ENCODE measurements around the gene SETBP1.

GRCh38 chr18:44987371-44987770, 306.7 kb downstream of the SETBP1 start:
- TF ChIP-seq, protein P1, sequence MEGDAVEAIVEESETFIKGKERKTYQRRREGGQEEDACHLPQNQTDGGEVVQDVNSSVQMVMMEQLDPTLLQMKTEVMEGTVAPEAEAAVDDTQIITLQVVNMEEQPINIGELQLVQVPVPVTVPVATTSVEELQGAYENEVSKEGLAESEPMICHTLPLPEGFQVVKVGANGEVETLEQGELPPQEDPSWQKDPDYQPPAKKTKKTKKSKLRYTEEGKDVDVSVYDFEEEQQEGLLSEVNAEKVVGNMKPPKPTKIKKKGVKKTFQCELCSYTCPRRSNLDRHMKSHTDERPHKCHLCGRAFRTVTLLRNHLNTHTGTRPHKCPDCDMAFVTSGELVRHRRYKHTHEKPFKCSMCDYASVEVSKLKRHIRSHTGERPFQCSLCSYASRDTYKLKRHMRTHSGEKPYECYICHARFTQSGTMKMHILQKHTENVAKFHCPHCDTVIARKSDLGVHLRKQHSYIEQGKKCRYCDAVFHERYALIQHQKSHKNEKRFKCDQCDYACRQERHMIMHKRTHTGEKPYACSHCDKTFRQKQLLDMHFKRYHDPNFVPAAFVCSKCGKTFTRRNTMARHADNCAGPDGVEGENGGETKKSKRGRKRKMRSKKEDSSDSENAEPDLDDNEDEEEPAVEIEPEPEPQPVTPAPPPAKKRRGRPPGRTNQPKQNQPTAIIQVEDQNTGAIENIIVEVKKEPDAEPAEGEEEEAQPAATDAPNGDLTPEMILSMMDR (IDR thresholded peaks at IDR 0.05; ENCODE audit: low read depth, low read length, poor library complexity, severe bottlenecking), result no peak
- TF ChIP-seq EZH2phosphoT487 (IDR thresholded peaks at IDR 0.05; ENCODE audit: borderline replicate concordance, low read length), result no peak
